Measurements from ENCODE around the gene ARTN.

The ARTN gene

GRCh38 chr1:43947874-43948437, 14.4 kb downstream of the ARTN start:
- FAIRE-seq = no peak

- no peak for FAIRE-seq
Observed at GRCh38 chr1:43949678-43950077, 16.1 kb downstream of the ARTN start.

GRCh38 chr1:43951021-43951985, 17.7 kb downstream of the ARTN start:
- FAIRE-seq = no peak

- FAIRE-seq = no peak
Observed at GRCh38 chr1:43952731-43953346, 19.2 kb downstream of the ARTN start.

- no peak for FAIRE-seq
Observed at GRCh38 chr1:43953361-43953760, 19.8 kb downstream of the ARTN start.

- FAIRE-seq = no peak
Observed at GRCh38 chr1:43954036-43954435, 20.4 kb downstream of the ARTN start.

- no peak for FAIRE-seq
Observed at GRCh38 chr1:43956234-43956633, 22.6 kb downstream of the ARTN start.

GRCh38 chr1:43957407-43958040, 23.9 kb downstream of the ARTN start:
- no peak for FAIRE-seq

GRCh38 chr1:43958351-43959255, 25.0 kb downstream of the ARTN start:
- no peak for FAIRE-seq

- no peak for FAIRE-seq
Observed at GRCh38 chr1:43960798-43961197, 27.2 kb downstream of the ARTN start.

GRCh38 chr1:43961692-43962091, 28.1 kb downstream of the ARTN start:
- no peak for FAIRE-seq

- FAIRE-seq = no peak
Observed at GRCh38 chr1:43962324-43962723, 28.7 kb downstream of the ARTN start.

GRCh38 chr1:43963006-43963405, 29.4 kb downstream of the ARTN start:
- no peak for FAIRE-seq

GRCh38 chr1:43963890-43964289, 30.3 kb downstream of the ARTN start:
- FAIRE-seq = no peak

GRCh38 chr1:43965316-43965715, 31.7 kb downstream of the ARTN start:
- FAIRE-seq = no peak

GRCh38 chr1:43968348-43968948, 34.8 kb downstream of the ARTN start:
- FAIRE-seq = no peak

GRCh38 chr1:43969416-43969745, 35.8 kb downstream of the ARTN start:
- FAIRE-seq = no peak

GRCh38 chr1:43969746-43970466, 36.3 kb downstream of the ARTN start, which contains the start of gene DPH2:
DPH2 (plus strand) TSS chr1:43970010; CDS start chr1:43970176, 166 bp downstream.
- peak; percentile 97 for FAIRE-seq

GRCh38 chr1:43970502-43970901, 36.9 kb downstream of the ARTN start:
- no peak for FAIRE-seq

GRCh38 chr1:43970911-43971310, 37.3 kb downstream of the ARTN start:
- FAIRE-seq = no peak

- FAIRE-seq = no peak
Observed at GRCh38 chr1:43971336-43971980, 37.9 kb downstream of the ARTN start.
